NCI-H345 treated with DMSO at 0.1 percent for 48 hours (cell line): ENCODE data around the gene CMIP.

Experiments used
- DNase-seq: peaks from one replicate; lab custom pipeline; 2025; ENCODE audit not compliant: unreplicated experiment; lab: John Stamatoyannopoulos, UW

Gene CMIP

GRCh38 chr16:81578636-81579413 is 134.2 kb downstream of the CMIP start:
- DNase-seq: no peak

- no peak for DNase-seq
Measured at GRCh38 chr16:81581107-81581506, 136.5 kb downstream of the CMIP start.

GRCh38 chr16:81582655-81583441 is 138.2 kb downstream of the CMIP start:
- DNase-seq: no peak

- no peak for DNase-seq
Measured at GRCh38 chr16:81583893-81584631, 139.5 kb downstream of the CMIP start.

- DNase-seq: no peak
Measured at GRCh38 chr16:81585785-81586184, 141.2 kb downstream of the CMIP start.

- DNase-seq: no peak
Measured at GRCh38 chr16:81586417-81586816, 141.8 kb downstream of the CMIP start.

- no peak for DNase-seq
Measured at GRCh38 chr16:81586977-81587625, 142.5 kb downstream of the CMIP start.

- no peak for DNase-seq
Measured at GRCh38 chr16:81587626-81588160, 143.1 kb downstream of the CMIP start.

GRCh38 chr16:81588326-81589081 is 143.9 kb downstream of the CMIP start:
- DNase-seq: no peak

GRCh38 chr16:81589975-81590650 is 145.5 kb downstream of the CMIP start:
- no peak for DNase-seq

GRCh38 chr16:81590714-81591544 is 146.3 kb downstream of the CMIP start:
- peak; percentile 8 for DNase-seq

GRCh38 chr16:81591545-81591870 is 146.9 kb downstream of the CMIP start:
- DNase-seq: no peak

GRCh38 chr16:81592353-81592866 is 147.8 kb downstream of the CMIP start:
- no peak for DNase-seq

- DNase-seq: peak; percentile 70
Measured at GRCh38 chr16:81593481-81593880, 148.9 kb downstream of the CMIP start.

- no peak for DNase-seq
Measured at GRCh38 chr16:81595629-81596292, 151.2 kb downstream of the CMIP start.

- DNase-seq: no peak
Measured at GRCh38 chr16:81597079-81597658, 152.6 kb downstream of the CMIP start.

- no peak for DNase-seq
Measured at GRCh38 chr16:81598083-81598482, 153.5 kb downstream of the CMIP start.
